Activated naive CD4-positive, alpha-beta T cell treated with anti-CD3 and anti-CD28 coated beads, Interleukin-2, amount 50 U/mL, for 72 hours (primary cell): ENCODE results near the gene FAM120A. TPM values are rescaled to one million over a fixed set of nuclear protein-coding genes. Genes with fewer than 3 reads are reported as not detected.

ENCODE experiments used
- ATAC-seq, 2 donors: fragments of 150-1000 bp; cut with Tn5 transposase; 2 replicates each; pipeline ENCODE4 v1.10.0; 2021; ENCODE audit warnings: mild to moderate bottlenecking in 2 of 2, moderate library complexity in 2 of 2
- DNase-seq, 2 donors: peaks; one replicate each; pipeline ENCODE4 v3.0.0; 2021 to 2022; ENCODE audit warnings: low spot score in 2 of 2
- H3K27ac Mint-ChIP-seq, 2 donors: one replicate each; pipeline ENCODE4 v1.8.0; 2022; ENCODE audit warnings: mild to moderate bottlenecking in 2 of 2, mixed read lengths in 2 of 2
- H3K36me3 Mint-ChIP-seq, 2 donors: one replicate each; pipeline ENCODE4 v1.8.0; 2022; ENCODE audit warnings: mixed read lengths in 2 of 2
- H3K9me3 Mint-ChIP-seq, 2 donors: one replicate each; pipeline ENCODE4 v1.8.0; 2022; ENCODE audit warnings: mixed read lengths in 2 of 2
- total RNA-seq, 2 donors: library from RNA; stranded (reverse); gene quantifications; one replicate each; pipeline ENCODE4 v1.2.3, GENCODE V29; 2022

FAM120A gene
- total RNA-seq, 2 donors from 2014 or later, result 76.1 to 130 TPM

DNA sequence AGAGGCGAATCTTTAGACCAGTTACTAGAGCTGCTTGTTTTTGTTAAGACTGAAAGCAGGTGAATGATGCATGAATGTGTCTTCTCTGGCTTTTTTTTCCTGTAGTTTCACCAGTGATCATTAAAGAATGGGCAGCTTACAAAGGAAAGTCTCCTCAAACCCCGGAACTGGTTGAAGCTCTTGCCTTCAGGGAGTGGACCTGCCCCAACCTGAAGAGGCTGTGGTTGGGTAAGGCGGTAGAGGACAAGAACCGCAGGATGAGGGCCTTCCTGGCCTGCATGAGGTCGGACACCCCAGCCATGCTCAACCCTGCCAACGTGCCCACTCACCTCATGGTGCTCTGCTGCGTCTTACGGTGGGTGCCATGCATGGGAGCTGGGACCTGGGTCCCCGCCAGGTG is 91.6 kb downstream of the FAM120A start:
- Mint-ChIP-seq H3K9me3 (no peaks in the 10 kb centered on the region), H3K36me3 (peaks cover 8 to 17% of the 10 kb centered on the region in 2 donors), H3K27ac (no peak overlapping the region)
- DNase-seq (no peak), ATAC-seq (no peak)

DNA sequence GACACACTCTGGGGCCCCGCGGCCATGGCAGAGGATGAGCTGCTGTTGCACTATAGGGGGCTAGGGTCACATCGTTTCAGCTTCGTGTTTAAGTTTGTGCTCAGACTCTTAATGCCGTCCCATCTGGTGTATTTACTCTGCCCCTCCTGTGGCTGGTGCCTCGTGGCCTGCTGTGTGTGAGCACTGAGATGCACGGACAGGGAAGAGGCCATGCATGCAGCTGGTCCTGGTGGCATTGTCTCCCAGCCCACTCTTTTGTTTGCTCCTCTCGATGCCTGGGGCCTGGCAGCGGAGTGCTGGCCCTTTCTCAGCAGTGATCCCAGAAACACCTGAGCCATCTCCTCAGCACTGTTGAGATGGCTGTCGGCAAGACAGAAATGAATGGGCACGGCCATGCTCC is 94.9 kb downstream of the FAM120A start:
- DNase-seq (no peak), ATAC-seq (no peak)
- Mint-ChIP-seq H3K27ac (peak overlapping the region in 1 of 2 donors; percentile 58), H3K36me3 (peaks cover 8 to 17% of the 10 kb centered on the region in 2 donors), H3K9me3 (no peaks in the 10 kb centered on the region)

DNA sequence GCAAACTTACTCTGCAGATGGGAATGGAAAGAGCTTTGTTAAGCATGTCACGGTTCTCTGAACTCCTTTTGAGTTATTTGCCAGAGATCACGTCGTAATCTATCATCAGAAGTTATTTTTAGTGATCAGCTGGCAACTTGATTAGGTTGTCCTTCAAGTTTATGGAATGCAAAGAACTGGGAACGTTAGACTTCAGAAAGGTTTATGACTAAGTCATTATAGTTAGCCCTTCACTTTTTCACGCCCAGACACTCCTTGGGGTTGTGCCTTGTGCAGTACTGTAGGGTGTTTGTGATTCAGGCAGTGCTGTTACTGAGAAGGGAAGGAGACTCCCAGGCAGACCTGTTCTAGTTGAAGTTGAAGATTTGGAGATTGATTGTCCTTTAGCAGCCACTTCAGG is 98.1 kb downstream of the FAM120A start:
- H3K36me3 Mint-ChIP-seq, result peaks cover 14 to 22% of the 10 kb centered on the region in 2 donors
- no peak overlapping the region for H3K27ac Mint-ChIP-seq
- DNase-seq, result no peak
- H3K9me3 Mint-ChIP-seq, result no peaks in the 10 kb centered on the region
- no peak for ATAC-seq

DNA sequence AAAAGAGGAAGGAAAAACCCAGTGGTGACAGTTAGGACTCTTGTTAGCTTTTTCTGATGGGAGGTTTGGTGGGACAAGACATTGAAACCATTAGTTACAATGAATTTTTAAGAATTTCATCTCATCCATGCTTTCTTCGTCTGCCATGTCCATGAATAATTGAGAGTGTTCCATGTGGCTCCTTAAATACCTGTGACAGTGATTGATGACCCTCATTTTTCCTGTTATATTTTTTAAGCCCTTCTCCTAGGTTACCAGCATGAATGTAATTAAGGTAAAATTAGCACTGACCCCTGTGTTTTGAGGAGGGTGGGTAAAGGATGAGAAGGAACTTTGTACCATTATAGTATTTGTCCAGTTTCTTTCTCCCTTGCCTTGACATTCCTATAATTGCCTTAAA is 101.4 kb downstream of the FAM120A start:
- ATAC-seq (no peak), DNase-seq (no peak)
- H3K9me3 Mint-ChIP-seq, result no peaks in the 10 kb centered on the region
- no peak overlapping the region for H3K27ac Mint-ChIP-seq
- H3K36me3 Mint-ChIP-seq, result peaks cover 6 to 9% of the 10 kb centered on the region in 2 donors

DNA sequence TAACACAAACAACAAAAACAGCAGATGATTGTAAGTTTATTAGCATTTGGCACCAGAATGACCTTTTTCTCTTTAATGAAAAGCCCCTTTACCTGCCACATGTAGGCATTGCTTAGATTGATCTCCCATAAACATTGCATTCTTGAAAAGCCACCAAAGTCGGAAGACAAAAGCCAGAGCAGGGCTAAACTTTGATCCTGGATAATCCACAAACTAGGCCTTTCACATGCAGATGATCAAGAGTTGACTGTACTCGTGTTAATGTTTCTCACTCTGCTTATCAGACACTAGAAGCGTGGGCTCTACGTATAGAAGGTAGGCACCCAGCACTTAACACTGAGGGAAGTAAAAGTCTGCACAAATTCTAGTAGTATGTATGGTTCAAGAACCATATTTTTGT is 103.9 kb downstream of the FAM120A start:
- Mint-ChIP-seq H3K36me3 (peaks cover 6 to 16% of the 10 kb centered on the region in 2 donors), H3K27ac (peak overlapping the region in 1 of 2 donors; percentile 70)

DNA sequence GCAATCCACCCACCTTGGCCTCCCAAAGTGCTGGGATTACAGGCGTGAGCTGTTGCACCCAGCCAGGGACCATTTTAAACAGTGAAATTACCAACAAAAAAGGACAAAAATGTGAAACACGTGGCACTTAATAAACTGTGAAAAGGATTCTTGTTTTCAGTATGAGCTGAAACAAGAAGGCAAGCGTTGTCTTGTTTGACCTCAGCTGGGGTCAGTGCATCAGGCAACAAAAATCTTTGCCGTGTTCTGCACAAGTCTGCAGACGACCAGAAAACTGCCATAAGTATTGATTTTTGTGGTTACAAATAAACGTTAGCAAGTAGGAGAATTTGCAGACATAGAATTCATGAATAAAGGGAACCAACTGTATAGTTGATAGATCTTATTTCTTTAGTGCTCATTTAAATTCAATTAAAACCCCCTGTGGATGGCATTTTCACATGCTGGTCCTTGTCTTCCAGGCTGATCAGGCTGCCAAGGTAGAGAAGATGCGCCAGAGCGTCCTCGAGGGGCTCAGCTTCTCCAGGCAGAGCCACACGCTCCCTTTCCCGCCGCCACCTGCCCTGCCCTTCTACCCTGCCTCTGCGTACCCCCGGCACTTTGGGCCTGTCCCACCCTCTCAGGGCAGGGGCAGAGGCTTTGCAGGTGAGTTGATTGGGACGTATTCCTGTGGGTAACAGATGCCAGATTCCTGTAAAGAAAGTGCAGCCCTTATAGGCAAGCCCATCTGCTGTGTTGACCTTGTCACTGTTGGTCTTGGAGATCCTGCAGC is 106.1 kb downstream of the FAM120A start:
- ATAC-seq (no peak), DNase-seq (no peak)
- Mint-ChIP-seq H3K9me3 (no peaks in the 10 kb centered on the region), H3K36me3 (peaks cover 0 to 16% of the 10 kb centered on the region in 2 donors), H3K27ac (peak overlapping the region in 1 of 2 donors; percentile 66)

More for the DNA sequence above, 103.9 kb downstream of the FAM120A start:
- no peak for ATAC-seq
- H3K9me3 Mint-ChIP-seq, result no peaks in the 10 kb centered on the region
- DNase-seq, result no peak

DNA sequence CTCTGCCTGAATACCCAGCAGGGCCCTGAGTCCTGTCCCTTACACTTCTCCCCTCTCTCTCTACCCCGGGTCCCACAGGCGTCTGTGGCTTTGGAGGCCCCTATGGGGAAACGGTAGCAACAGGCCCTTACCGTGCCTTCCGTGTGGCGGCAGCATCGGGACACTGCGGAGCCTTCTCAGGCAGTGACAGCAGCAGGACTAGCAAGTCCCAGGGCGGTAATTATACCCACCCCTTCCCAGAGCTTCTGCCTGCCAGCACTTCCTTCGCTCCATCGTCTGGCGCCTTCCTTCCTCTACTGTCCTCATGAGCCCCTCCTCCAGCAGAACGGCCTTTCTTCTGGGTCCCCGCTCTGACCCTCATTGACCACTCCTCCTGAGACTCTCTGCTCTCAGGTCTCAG is 107.0 kb downstream of the FAM120A start:
- H3K36me3 Mint-ChIP-seq, result peaks cover 0 to 22% of the 10 kb centered on the region in 2 donors
- DNase-seq, result no peak
- H3K27ac Mint-ChIP-seq, result peak overlapping the region; percentile 13 to 52
- ATAC-seq, result peak in 1 of 2 donors; percentile 16
- H3K9me3 Mint-ChIP-seq, result no peaks in the 10 kb centered on the region

DNA sequence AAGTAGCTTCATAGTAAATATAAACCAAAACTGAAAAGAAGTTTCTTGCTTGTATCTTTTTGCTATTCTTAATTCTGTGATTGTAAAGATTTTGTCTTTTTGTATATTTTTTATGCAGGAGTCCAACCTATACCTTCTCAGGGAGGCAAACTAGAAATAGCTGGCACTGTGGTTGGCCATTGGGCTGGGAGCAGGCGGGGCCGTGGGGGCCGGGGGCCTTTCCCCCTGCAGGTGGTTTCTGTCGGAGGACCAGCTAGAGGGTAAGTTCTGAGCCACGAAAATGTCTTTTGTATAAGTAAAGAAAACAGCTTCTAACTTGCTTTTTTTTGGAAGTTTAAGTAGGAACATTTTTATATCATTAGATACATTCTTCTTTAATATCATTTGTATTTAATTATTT is 109.5 kb downstream of the FAM120A start:
- Mint-ChIP-seq H3K36me3 (peaks cover 0 to 22% of the 10 kb centered on the region in 2 donors), H3K27ac (no peak overlapping the region), H3K9me3 (no peaks in the 10 kb centered on the region)
- DNase-seq (no peak), ATAC-seq (no peak)

DNA sequence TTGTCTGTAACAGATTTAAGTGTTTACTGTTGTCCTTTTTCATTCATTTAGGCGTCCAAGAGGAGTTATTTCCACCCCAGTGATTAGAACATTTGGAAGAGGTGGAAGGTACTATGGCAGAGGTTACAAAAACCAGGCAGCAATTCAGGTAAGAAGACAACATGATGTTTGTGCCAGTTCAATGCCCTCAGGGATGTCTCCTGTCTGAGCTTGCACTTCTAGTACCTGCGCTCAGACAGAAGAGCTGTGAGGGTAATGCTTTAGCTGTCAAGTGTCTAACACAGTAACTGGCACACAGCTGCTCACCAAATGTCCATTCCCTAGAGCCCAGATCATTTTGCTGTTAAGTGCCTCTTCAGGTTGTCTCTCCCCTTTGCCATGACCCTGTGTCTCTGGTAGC is 110.7 kb downstream of the FAM120A start:
- no peak for ATAC-seq
- Mint-ChIP-seq H3K36me3 (peaks cover 0 to 17% of the 10 kb centered on the region in 2 donors), H3K9me3 (no peaks in the 10 kb centered on the region), H3K27ac (no peak overlapping the region)
- no peak for DNase-seq

DNA sequence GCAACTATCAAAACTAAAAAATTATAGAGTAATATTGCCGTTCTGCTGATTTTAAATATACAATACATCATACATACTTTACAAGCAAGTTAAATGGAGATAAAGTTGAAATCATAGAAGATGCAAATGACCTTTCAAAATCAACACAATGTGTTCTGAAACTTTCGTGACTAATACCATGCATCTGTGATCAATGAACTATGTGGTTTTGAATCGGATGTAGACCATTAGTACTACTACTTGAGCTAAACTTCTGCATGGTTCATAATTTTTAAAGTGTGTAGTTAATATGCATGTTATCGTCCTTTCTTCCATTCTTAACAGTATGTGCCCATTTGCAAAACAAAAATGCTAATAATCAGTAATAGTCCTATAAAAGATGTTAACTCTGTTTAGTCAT is 113.6 kb downstream of the FAM120A start:
- Mint-ChIP-seq H3K36me3 (peaks cover 0 to 11% of the 10 kb centered on the region in 2 donors), H3K27ac (peak overlapping the region in 1 of 2 donors; percentile 50)
- ATAC-seq, result no peak

DNA sequence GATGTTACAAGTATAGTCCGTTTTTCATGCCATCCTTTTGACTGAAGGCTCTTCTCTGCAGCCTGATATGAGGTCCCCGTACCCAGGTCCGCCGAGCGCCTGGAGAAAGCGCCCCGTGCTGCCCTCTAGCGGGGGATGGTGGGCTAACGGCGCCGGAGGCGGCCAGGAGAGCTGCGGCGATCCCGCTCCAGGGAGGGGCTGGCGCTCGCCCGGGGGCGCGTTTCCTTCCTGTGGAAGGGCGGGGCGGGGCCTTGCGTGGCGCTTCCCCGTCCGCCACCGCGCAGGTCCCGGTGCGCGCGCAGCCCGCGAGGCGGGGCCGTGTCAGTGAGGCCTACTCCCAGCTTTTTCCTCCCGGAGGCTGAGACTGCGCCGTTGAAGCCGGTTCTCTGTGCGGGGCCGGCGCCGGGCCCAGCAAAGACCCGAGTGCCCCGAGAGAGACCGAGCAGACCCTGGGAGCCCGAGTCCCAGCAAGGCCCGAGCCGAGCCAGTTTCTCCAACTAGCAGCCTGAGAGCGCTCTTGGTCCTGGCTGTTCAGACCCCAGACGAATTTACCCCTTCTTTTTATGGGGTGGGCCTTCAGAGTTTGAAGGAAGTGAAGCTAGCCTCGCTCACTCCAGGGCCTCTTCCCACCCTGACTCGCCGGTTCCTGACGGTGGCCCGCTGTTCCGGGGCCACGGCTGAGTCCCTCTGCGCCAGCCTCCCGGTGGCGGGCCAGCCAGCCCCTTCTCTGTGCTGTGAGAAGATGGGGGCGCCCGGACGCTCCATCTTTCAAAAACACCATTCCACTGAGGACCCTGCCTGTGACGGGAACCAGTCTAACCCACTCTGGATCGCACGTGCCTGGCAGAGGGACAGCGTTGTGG is 115.2 kb downstream of the FAM120A start:
- DNase-seq, result peak; percentile 99 to 100
- H3K36me3 Mint-ChIP-seq, result peaks cover 0 to 24% of the 10 kb centered on the region in 2 donors
- ATAC-seq, result peak; percentile 97 to 98
- peak overlapping the region; percentile 93 to 97 for H3K27ac Mint-ChIP-seq
- no peaks in the 10 kb centered on the region for H3K9me3 Mint-ChIP-seq

More for the DNA sequence above, 113.6 kb downstream of the FAM120A start:
- DNase-seq, result no peak
- H3K9me3 Mint-ChIP-seq, result no peaks in the 10 kb centered on the region

DNA sequence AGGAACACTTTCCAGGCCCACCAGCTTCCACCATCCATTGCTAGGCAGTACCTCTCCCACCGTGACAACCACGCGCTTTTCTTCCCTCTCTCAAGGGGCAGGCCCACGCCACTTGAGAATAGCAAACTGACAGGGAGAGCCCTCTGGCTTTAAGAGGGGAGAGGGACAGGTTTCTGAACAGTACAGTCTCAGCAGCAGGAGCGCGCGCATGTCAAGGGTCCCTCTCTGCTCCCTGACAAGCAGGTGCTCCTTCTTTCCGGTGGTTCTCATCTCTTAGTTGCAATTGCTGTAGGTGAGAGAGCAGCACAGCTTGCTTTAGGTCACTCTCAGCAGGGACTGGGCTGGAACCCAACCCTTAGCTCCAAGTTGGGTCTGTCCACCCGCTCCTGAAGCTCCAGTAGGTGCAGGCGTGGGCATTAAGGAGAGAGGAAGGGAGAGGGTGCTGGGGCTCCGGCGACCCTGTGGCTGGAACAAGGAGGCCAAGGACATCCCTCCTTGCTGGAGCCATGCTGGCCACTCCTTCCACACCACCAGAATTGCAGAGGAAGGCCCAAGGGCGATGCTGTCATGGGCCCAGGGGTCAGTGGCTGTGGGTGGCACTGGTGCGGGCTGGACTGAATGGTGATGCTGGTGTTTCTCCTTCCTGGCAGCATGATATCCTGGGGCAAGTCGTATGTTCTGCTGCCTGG is 115.9 kb downstream of the FAM120A start:
- peaks cover 0 to 19% of the 10 kb centered on the region in 2 donors for H3K36me3 Mint-ChIP-seq
- no peak for DNase-seq
- H3K9me3 Mint-ChIP-seq, result no peaks in the 10 kb centered on the region
- H3K27ac Mint-ChIP-seq, result peak overlapping the region; percentile 93 to 97
- no peak for ATAC-seq

DNA sequence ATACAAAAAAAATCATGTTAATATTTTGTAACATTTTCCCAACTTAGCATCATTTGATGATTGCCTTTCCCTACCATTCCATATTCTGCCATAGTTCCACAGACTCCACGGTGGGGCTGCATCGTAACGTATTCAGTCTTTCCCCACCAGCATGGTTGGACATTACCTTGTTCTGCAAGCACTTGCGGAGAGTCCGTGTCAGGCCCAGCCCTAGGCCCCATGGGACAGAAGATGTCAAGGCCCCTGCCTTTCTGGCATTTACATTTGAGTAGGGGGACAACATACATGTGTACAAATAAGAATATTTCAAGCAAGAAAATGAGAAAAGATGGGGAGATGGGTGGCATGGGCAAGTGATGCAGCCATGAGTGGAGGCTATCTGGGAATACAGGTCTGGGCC is 116.7 kb downstream of the FAM120A start:
- no peak overlapping the region for H3K27ac Mint-ChIP-seq
- peaks cover 0 to 15% of the 10 kb centered on the region in 2 donors for H3K36me3 Mint-ChIP-seq
- ATAC-seq (no peak), DNase-seq (no peak)
- no peaks in the 10 kb centered on the region for H3K9me3 Mint-ChIP-seq

DNA sequence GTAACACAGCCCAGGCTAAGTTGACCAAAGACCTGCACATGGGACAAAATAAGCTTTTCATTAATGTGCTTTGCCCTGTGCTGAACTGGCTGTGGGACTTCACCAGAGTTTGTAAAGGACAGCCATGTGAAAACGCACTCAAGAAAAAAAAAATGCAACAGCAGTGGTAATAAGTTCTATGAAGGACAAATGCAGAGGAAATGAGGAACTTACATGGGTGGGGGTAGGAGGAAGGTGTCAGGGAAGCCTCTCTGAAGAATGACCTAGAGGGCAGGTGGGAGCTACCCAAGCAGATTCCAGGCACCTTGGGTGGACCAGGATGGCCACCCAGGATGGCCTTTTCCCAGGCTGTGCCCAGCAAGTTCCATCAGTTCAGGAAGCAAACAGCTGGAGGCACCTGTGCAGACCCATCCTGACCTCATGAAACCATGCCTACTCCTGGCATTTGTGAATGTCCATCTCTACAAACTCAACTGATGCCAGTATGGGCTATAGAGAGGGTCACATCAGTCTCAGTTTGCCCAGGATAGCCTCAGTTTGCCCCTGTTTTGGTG is 118.2 kb downstream of the FAM120A start:
- H3K27ac Mint-ChIP-seq, result no peak overlapping the region
- ATAC-seq (no peak), DNase-seq (no peak)
- H3K9me3 Mint-ChIP-seq, result no peaks in the 10 kb centered on the region
- H3K36me3 Mint-ChIP-seq, result peaks cover 0 to 14% of the 10 kb centered on the region in 2 donors

DNA sequence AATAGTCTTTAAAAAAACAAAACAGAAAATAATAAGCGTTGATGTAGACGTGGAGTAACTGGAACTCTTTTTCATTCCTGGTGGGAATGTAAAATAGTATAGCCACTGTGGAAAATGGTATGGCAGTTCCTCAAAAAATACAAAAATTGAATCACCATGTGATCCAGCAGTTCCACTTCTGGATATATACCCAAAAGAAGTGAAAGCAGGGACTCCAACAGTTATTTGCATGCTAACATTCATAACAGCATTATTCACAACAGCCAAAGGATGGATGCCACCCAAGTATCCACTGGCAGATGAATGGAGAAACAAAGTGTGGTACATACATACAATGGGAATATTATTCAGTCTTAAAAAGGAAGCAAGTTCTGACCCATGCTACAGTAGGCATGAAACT is 120.7 kb downstream of the FAM120A start:
- Mint-ChIP-seq H3K9me3 (no peaks in the 10 kb centered on the region), H3K36me3 (peaks cover 0 to 14% of the 10 kb centered on the region in 2 donors), H3K27ac (no peak overlapping the region)
- no peak for ATAC-seq
- no peak for DNase-seq

DNA sequence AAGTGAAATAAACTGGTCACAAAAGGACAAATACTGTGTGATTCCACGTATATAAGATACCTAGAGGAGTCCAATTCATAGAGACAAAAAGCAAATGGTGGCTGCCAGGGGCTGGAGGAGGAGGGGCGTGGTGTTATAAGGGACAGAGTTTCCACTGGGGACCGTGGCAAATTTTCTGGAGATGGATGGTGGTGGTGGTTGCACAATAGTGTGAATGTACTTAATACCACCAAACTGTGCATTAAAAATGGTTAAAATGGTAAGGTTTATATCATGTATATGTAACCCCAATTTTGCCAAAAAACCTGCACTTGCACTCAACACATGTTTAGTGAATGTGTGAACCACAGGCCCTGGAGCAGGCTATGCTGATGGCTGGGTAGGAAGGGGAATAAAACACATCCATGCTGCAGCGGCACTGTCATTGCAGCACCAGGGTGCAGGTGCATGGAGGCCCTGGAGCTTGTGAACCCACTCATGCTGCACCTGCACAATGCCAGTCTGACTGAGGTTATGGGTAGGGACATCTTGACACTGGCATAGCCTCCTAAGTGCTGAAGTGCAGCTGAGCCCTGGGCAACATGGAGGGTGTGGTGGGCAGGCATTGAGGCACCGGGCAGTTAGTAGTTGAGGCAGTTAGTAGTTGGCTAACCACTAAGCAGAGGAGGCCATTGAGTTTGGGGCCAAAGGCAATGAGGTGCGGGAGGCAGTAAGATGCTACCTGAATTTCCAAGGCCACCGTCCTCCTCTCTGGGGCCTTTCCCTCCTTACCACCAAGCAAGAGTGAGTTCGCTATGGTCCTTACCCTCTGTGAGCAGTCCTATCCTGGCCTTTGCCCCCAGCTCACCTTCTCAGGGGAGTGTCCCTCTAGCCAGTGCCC is 121.4 kb downstream of the FAM120A start:
- Mint-ChIP-seq H3K27ac (no peak overlapping the region), H3K36me3 (peaks cover 0 to 14% of the 10 kb centered on the region in 2 donors), H3K9me3 (no peaks in the 10 kb centered on the region)
- ATAC-seq, result no peak
- DNase-seq, result no peak
